Activated naive CD8-positive, alpha-beta T cell treated with anti-CD3 and anti-CD28 coated beads, Interleukin-2, amount 50 U/mL, for 24 hours (primary cell): Measurements from ENCODE around the gene CACNA1F.

Experiments
- ATAC-seq: fragments of 150-1000 bp; cut with Tn5 transposase; one replicate; pipeline ENCODE4 v1.10.0; 2021
- DNase-seq: peaks from one replicate; pipeline ENCODE4 v3.0.0; 2021
- H3K27ac Mint-ChIP-seq: one replicate; pipeline ENCODE4 v1.8.0; 2021; ENCODE audit warnings: mild to moderate bottlenecking, mixed read lengths
- H3K27me3 Mint-ChIP-seq: one replicate; pipeline ENCODE4 v1.8.0; 2021; ENCODE audit warnings: mixed read lengths
- H3K36me3 Mint-ChIP-seq: one replicate; pipeline ENCODE4 v1.8.0; 2021; ENCODE audit warnings: low read depth, mixed read lengths
- H3K4me1 Mint-ChIP-seq: one replicate; pipeline ENCODE4 v1.8.0; 2021; ENCODE audit warnings: mixed read lengths
- H3K4me3 Mint-ChIP-seq: one replicate; pipeline ENCODE4 v1.8.0; 2021; ENCODE audit warnings: mild to moderate bottlenecking, moderate library complexity, mixed read lengths
- H3K9me3 Mint-ChIP-seq: one replicate; pipeline ENCODE4 v1.8.0; 2021; ENCODE audit warnings: mixed read lengths

CACNA1F gene

DNA sequence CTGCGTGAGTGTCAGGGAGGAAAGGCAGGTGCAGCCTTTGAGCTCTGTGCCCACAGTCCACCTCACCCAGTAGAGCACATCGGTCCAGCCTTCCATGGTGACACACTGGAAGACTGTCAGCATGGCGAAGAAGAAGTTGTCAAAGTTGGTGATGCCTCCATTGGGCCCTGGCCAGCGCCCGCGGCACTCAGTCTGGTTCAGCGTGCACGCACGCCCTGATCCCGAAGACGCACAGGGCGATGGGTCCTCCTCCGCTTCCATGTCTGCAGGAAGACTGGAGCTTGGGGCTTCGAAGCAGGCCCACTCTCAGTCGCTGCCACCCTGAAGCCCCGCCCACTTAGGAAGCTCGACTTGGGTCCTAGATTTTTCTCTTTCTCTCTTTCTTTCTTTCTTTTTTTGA is 5.0 kb downstream of the CACNA1F start:
- H3K4me3 Mint-ChIP-seq: no peak overlapping the region
- H3K9me3 Mint-ChIP-seq: no peaks in the 10 kb centered on the region
- DNase-seq: no peak
- H3K36me3 Mint-ChIP-seq: no peaks in the 10 kb centered on the region
- H3K27me3 Mint-ChIP-seq: no peaks in the 10 kb centered on the region
- ATAC-seq: no peak
- no peak overlapping the region for H3K27ac Mint-ChIP-seq
- H3K4me1 Mint-ChIP-seq: peaks cover 8% of the 10 kb centered on the region

DNA sequence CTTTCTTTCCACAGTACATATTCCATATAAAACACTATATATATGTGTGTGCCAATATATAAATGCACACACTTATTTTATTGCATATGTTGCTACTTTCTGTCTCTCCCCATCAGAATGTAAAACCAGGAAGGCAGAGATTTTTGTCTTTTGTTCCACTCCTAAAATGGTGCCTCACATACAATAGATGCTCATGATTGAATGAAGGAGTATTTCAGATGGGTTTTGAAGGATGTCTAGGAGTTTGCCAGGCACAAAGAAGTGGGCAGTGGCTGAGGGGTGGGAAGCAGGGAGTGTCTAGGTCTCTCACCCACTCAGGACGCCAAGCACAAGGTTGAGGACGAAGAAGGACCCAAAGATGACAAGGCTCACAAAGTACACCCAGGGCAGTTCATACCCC is 5.4 kb downstream of the CACNA1F start:
- H3K4me1 Mint-ChIP-seq: peaks cover 8% of the 10 kb centered on the region
- H3K9me3 Mint-ChIP-seq: no peaks in the 10 kb centered on the region
- no peak overlapping the region for H3K4me3 Mint-ChIP-seq
- DNase-seq: no peak
- no peak overlapping the region for H3K27ac Mint-ChIP-seq
- H3K36me3 Mint-ChIP-seq: no peaks in the 10 kb centered on the region
- H3K27me3 Mint-ChIP-seq: no peaks in the 10 kb centered on the region
- no peak for ATAC-seq

DNA sequence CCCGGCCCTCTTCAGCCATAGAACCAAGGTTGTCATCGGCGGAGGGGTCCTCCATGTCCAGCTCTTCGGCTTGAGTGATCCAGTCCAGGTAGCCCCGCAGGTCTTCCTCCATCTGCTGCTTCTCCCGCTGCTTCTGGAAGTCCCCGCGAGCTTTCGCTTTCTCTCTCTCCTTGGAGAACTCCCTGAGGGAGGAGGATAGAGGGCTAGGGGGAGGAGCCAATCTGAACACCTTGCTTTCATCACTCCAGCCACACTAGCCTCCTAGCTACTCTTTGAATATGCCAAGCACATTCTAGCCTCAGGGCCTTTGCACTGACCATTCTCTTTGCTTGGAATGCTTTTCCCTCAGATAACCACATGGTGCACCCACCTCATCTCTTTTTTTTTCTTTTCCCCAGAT is 6.2 kb downstream of the CACNA1F start:
- no peak overlapping the region for H3K27ac Mint-ChIP-seq
- no peak for ATAC-seq
- H3K4me1 Mint-ChIP-seq: peaks cover 8% of the 10 kb centered on the region
- no peak overlapping the region for H3K4me3 Mint-ChIP-seq
- no peak for DNase-seq
- no peaks in the 10 kb centered on the region for H3K36me3 Mint-ChIP-seq
- no peaks in the 10 kb centered on the region for H3K27me3 Mint-ChIP-seq
- H3K9me3 Mint-ChIP-seq: no peaks in the 10 kb centered on the region

DNA sequence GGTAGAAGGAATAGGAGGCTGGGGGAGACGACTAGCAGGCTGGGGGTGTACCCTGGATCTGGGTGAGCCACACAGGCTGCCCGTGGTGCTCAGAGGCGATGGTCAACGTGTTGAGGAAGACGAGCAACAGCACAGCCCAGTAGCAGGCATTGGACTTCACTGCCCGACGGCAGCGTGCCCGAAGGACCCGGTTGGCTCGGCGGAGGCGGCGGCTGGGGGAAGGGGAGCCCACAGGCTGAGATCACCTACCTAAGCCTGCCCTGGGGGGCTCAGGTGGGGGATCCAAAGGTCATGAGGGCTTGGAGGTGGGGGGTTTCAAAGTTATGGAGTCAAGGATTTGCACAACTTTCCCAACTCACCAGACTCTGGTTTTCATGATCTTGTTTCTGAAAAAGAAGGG is 7.3 kb downstream of the CACNA1F start:
- DNase-seq (no peak), ATAC-seq (no peak)
- Mint-ChIP-seq H3K36me3 (no peaks in the 10 kb centered on the region), H3K4me3 (no peak overlapping the region), H3K9me3 (no peaks in the 10 kb centered on the region), H3K4me1 (peaks cover 3% of the 10 kb centered on the region), H3K27ac (no peak overlapping the region), H3K27me3 (no peaks in the 10 kb centered on the region)

DNA sequence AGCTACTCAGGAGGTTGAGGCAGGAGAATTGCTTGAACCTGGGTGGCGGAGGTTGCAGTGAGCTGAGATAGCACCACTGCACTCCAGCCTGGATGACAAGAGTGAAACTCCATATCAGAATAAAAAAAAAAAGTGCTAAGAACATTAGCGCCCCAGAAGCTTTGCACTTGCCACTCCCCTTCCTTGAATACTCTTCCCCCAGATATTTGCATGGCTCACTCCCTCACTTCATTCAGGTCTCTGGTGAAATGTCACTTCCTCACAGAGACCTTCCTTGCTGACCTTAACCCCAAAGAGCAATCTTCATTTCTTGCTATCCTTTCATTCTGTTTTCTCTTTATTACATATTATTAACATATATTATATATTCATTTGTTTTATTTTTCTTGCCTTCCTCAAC is 11.3 kb downstream of the CACNA1F start:
- H3K9me3 Mint-ChIP-seq: no peaks in the 10 kb centered on the region

DNA sequence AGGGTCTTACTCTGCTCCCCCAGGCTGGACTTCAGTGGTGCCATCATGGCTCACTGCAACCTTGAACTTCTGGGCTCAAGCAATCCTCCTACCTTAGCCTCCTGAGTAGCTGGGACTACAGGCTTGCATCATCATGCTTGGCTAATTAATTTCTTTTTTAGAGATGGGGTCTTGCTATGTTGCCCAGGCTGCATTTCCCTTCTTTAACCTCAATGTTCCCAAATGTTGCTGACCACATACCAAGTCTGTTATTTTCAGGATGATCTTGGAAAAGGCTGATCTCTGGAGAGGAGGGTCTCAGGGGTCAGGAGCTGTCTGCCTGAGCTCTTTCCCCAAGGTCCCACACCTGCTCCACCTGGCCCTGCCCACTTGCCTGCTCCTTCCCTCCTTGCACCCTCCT is 13.0 kb downstream of the CACNA1F start:
- Mint-ChIP-seq H3K4me3 (no peak overlapping the region), H3K27me3 (no peaks in the 10 kb centered on the region), H3K4me1 (no peaks in the 10 kb centered on the region), H3K36me3 (no peaks in the 10 kb centered on the region), H3K9me3 (no peaks in the 10 kb centered on the region), H3K27ac (no peak overlapping the region)
- DNase-seq: no peak
- no peak for ATAC-seq

More for the DNA sequence above, 11.3 kb downstream of the CACNA1F start:
- H3K4me1 Mint-ChIP-seq: no peaks in the 10 kb centered on the region
- no peaks in the 10 kb centered on the region for H3K27me3 Mint-ChIP-seq
- H3K36me3 Mint-ChIP-seq: no peaks in the 10 kb centered on the region
- no peak overlapping the region for H3K27ac Mint-ChIP-seq
- no peak overlapping the region for H3K4me3 Mint-ChIP-seq
- DNase-seq: no peak
- no peak for ATAC-seq

DNA sequence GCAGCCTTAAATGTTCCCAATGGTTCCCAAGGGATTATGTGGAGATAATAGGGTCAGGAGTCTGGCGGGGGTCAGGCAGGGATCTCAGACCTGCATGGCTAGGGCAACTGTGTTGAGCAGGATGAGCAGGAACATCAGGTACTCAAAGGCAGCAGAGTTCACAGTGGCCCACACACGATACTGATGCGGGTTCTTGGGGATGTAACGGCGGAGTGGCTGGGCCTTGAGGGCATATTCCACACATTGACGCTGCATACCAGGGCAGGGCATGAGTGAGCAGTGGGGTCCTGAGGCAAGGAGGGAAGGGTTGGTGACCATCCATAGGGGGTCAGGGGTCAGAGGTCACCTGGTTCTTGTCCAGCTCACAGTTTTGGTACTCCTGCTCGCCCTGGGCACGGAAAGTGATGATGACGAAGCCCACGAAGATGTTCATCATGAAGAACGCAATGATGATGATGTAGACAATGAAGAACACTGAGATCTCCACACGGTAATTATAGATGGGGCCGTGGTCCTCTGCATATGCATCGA is 18.1 kb downstream of the CACNA1F start:
- DNase-seq: no peak
- ATAC-seq: no peak
- Mint-ChIP-seq H3K4me1 (no peaks in the 10 kb centered on the region), H3K27me3 (no peaks in the 10 kb centered on the region), H3K27ac (no peak overlapping the region), H3K36me3 (no peaks in the 10 kb centered on the region), H3K4me3 (no peak overlapping the region), H3K9me3 (no peaks in the 10 kb centered on the region)

DNA sequence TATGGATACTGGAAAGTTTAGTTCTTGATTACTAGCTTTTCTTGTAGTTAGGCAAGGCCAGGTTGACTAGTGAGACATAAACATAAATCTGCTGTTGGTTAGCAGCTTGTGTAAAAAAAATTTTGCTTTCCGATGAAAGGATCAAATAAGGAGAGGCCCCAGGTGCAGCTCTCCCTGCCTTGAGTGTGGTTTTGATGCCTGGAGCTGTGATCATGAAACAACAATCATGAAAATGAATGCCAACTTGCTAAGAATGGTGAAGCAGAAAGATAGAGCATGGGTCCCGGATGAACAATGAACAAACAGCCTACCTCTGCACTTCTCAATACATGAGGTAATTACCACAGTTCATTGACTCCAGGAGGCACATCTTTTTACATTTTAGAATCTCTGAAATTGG is 18.7 kb downstream of the CACNA1F start:
- no peak for ATAC-seq
- H3K27me3 Mint-ChIP-seq: no peaks in the 10 kb centered on the region
- no peaks in the 10 kb centered on the region for H3K9me3 Mint-ChIP-seq
- peaks cover 2% of the 10 kb centered on the region for H3K4me1 Mint-ChIP-seq
- no peak overlapping the region for H3K4me3 Mint-ChIP-seq
- DNase-seq: no peak
- H3K36me3 Mint-ChIP-seq: no peaks in the 10 kb centered on the region
- no peak overlapping the region for H3K27ac Mint-ChIP-seq

DNA sequence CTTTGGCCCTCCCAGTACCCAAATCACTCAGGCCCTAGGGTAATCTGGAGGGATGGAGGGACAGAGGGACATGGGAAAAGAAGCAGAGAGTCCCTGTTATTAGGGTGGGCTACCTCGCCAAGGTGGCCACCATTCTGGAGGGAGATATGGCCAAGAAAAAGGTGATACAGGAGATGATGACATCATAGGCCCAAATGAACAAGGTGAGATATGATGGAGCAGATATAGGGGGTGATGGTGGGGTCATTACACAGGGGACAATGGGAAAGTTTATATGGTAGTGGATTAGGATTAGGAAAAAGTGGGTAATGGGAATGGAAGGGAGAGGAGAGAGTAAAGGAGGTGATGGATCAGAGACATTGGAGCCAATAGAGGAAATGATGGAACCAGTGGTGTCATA is 20.3 kb downstream of the CACNA1F start:
- Mint-ChIP-seq H3K4me3 (no peak overlapping the region), H3K36me3 (no peaks in the 10 kb centered on the region), H3K27ac (no peak overlapping the region), H3K4me1 (peaks cover 2% of the 10 kb centered on the region), H3K9me3 (no peaks in the 10 kb centered on the region), H3K27me3 (no peaks in the 10 kb centered on the region)
- DNase-seq (no peak), ATAC-seq (no peak)

DNA sequence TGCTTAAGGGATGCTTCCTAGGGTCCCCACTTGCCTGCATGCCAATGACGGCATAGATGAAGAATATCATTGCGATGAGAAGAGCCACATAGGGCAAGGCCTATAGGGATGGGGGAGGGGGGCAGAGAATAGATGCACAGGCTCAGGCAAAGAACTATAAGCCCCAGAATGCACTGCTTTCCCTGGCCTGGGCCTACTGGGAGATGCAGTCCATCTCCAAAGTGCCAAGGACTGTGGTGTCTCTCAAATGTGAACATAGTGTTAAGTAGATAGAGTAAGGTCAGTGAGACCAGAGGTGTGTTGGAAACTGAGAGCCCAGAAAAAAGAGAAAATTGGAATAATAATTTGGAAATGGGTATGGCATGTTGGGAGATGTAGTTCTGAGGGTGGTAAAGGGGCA is 20.9 kb downstream of the CACNA1F start:
- no peak overlapping the region for H3K4me3 Mint-ChIP-seq
- no peaks in the 10 kb centered on the region for H3K27me3 Mint-ChIP-seq
- H3K9me3 Mint-ChIP-seq: no peaks in the 10 kb centered on the region
- ATAC-seq: no peak
- no peak for DNase-seq
- peaks cover 2% of the 10 kb centered on the region for H3K4me1 Mint-ChIP-seq
- H3K27ac Mint-ChIP-seq: no peak overlapping the region
- H3K36me3 Mint-ChIP-seq: no peaks in the 10 kb centered on the region

DNA sequence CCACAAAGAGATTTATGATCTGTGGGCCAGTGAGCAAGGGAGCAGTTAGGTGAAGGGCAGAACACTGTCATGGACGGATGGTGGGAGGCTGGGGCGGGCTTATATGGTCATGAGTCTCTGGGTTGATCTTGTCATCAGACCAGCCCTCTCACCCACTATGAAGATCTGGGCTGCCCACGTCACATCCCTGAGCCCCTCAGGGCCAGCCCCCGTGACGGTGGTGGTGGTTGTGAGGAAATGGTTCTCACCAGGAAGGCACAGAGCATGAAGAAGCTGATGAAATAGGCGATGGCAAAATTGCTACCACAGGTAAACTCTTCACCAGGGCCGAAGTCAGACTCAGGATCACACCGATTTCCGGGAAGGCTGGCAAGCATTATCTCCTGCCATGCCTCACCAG is 22.1 kb downstream of the CACNA1F start:
- no peak overlapping the region for H3K4me3 Mint-ChIP-seq
- no peaks in the 10 kb centered on the region for H3K9me3 Mint-ChIP-seq
- no peaks in the 10 kb centered on the region for H3K27me3 Mint-ChIP-seq
- H3K27ac Mint-ChIP-seq: no peak overlapping the region
- ATAC-seq (no peak), DNase-seq (no peak)
- H3K36me3 Mint-ChIP-seq: no peaks in the 10 kb centered on the region
- peaks cover 2% of the 10 kb centered on the region for H3K4me1 Mint-ChIP-seq

DNA sequence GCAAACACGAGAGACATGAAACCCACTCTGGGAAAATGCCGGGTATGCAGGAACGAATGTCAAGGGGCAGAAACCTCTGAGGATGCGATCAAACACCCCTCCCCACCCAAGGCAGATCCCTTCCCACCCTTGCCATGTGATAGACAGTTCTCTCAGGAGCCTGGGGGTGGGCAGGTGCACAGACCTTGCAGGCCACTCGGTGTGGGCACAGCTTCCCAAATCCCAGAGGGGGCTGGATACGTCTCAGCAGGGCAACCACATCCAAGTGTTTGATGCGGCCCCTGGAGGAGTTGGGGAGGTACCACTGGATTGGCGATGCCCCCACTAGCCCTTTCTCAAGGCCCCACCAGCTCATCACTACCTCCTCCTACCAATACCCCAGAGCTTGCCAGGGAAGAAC is 22.7 kb downstream of the CACNA1F start:
- Mint-ChIP-seq H3K4me1 (peaks cover 2% of the 10 kb centered on the region), H3K36me3 (no peaks in the 10 kb centered on the region), H3K9me3 (no peaks in the 10 kb centered on the region), H3K27ac (no peak overlapping the region), H3K4me3 (no peak overlapping the region), H3K27me3 (no peaks in the 10 kb centered on the region)
- no peak for ATAC-seq
- DNase-seq: no peak

DNA sequence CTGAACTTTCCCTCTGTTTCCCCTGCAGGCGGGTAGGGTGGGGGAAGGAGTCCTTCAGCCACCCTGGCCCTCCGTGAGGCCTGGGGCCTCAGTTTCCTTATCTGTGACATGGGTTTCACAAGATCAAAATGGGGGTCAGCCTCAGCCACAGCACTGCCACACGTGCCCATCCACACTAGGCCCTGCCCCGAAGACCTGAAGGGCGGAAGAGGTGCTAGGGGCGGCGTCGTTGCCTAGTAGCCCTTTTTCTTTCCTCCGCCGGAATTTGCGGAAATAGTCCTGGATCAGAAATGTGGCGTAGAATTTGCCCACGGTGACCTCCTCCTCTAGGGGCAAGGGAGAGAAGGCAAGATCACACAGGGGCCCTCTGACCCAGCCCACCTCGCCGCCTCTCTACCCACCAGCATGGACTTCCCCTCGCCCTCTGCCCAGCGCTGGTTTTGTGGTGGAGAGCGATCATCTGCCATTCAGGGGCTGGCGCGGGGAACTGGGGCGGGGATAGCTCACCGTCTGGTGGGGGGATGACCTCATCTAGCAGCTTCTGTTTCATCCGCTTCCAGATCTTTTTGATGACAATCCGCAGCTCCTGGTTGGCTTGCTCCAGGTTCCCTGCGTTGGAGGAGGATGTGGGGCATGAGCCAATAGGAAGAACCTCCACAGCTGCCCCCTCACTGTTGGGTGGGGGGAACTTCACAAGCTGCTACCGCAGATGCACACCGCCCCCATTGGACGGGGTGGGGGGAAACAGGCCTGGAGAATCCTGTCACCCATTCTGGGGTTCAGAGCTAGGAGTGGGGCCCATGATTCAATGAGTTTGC is 23.5 kb downstream of the CACNA1F start:
- Mint-ChIP-seq H3K27ac (no peak overlapping the region), H3K27me3 (no peaks in the 10 kb centered on the region), H3K9me3 (no peaks in the 10 kb centered on the region), H3K4me3 (peak overlapping the region; percentile 17), H3K36me3 (no peaks in the 10 kb centered on the region), H3K4me1 (peaks cover 2% of the 10 kb centered on the region)
- peak; percentile 59 for ATAC-seq
- DNase-seq: peak; percentile 25

DNA sequence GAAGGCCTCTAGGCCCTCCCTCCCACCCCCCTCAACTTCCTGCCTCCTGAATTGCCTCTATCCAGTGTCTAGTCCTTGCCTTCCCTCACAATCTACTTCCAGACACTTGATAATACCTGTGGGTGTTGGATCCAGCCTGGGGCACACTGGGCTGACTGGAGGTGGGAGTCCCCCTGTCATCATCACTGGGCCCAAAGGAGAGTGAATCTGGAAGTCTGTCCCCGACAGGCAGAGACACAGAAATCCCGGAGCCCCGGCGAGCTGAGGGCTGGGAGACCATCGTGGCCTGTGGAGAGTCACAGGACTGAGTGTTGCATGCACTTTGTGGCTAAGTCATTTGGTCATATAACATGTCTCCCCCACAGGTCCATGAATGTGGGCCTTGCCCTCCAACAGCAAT is 24.7 kb downstream of the CACNA1F start:
- Mint-ChIP-seq H3K4me1 (peaks cover 2% of the 10 kb centered on the region), H3K27me3 (no peaks in the 10 kb centered on the region), H3K9me3 (no peaks in the 10 kb centered on the region), H3K27ac (no peak overlapping the region), H3K4me3 (no peak overlapping the region), H3K36me3 (no peaks in the 10 kb centered on the region)
- no peak for DNase-seq
- no peak for ATAC-seq

DNA sequence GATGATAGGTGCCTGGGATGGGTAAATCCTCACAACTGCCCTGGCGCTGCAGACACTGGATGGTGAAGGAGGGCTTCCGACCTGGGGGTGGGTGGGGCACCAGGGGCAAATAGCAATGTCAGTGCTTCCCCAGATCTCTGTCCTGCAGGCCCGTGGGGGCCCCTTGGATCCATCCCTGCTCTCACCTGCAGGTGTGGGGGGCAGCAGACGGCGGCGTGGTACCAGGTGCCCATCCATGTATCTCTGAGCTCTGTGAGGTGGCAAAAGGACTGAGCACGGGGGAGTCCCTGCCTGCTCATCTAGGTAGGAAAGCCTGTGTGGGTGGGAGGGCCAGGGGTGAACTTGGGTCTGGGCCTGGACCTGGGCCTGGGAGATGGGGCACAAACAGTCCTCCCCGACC is 26.6 kb downstream of the CACNA1F start:
- Mint-ChIP-seq H3K4me3 (no peak overlapping the region), H3K4me1 (peaks cover 2% of the 10 kb centered on the region), H3K27me3 (no peaks in the 10 kb centered on the region), H3K27ac (no peak overlapping the region), H3K9me3 (no peaks in the 10 kb centered on the region), H3K36me3 (no peaks in the 10 kb centered on the region)
- DNase-seq (no peak), ATAC-seq (no peak)

DNA sequence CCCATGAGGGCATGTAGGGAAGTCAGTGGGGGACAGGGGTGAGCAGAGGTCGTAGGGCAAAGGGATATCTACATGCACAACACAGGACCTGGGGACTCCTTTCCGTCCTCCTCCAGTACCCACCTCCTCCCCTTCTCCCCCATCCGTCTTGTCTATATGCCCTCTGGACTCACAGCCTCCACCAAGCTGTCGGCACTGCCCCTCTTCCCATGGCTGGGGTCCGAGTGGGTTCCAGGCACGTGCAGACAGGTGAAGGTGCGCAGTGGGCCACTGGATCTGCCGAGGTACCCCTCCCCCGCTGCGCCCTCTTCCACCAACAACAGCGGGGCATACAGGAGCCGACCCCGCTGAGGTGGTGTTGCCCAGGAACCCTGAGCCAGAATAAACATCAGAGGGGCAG is 27.7 kb downstream of the CACNA1F start:
- Mint-ChIP-seq H3K27ac (no peak overlapping the region), H3K36me3 (no peaks in the 10 kb centered on the region), H3K4me1 (peaks cover 6% of the 10 kb centered on the region), H3K27me3 (no peaks in the 10 kb centered on the region), H3K4me3 (no peak overlapping the region), H3K9me3 (no peaks in the 10 kb centered on the region)
- no peak for DNase-seq
- no peak for ATAC-seq
